Ishikawa (cell line): Measurements from ENCODE around the gene UNC80.

Experiments
- CEBPB ChIP-seq: IDR thresholded peaks from 2 replicates; pipeline ENCODE4 v1.6.1; 2012
- CREB1 ChIP-seq: IDR thresholded peaks from 2 replicates; pipeline ENCODE4 v1.6.1; 2012; ENCODE audit warnings: low read depth
- EGR1 ChIP-seq: IDR thresholded peaks from 2 replicates; pipeline ENCODE4 v1.6.1; 2012
- EP300 ChIP-seq: IDR thresholded peaks from 2 replicates; pipeline ENCODE4 v1.6.1; 2012; ENCODE audit warnings: borderline replicate concordance
- FOXM1 ChIP-seq: IDR thresholded peaks from 2 replicates; pipeline ENCODE4 v1.6.1; 2012; ENCODE audit warnings: low read depth, borderline replicate concordance
- MAX ChIP-seq: IDR thresholded peaks from 2 replicates; pipeline ENCODE4 v1.6.1; 2012
- NFIC ChIP-seq: IDR thresholded peaks from 2 replicates; pipeline ENCODE4 v1.6.1; 2012
- RAD21 ChIP-seq: IDR thresholded peaks from 2 replicates; pipeline ENCODE4 v1.6.1; 2012; ENCODE audit warnings: low read depth
- REST ChIP-seq: IDR thresholded peaks from 2 replicates; pipeline ENCODE4 v1.6.1; 2012; ENCODE audit warnings: low read depth, mild to moderate bottlenecking
- TAF1 ChIP-seq: IDR thresholded peaks from 2 replicates; pipeline ENCODE4 v1.6.1; 2012; ENCODE audit warnings: low read depth, mild to moderate bottlenecking
- TCF12 ChIP-seq: IDR thresholded peaks from 2 replicates; pipeline ENCODE4 v1.6.1; 2012; ENCODE audit warnings: low read depth
- TEAD4 ChIP-seq: IDR thresholded peaks from 2 replicates; pipeline ENCODE4 v1.6.1; 2012
- USF1 ChIP-seq: IDR thresholded peaks from 2 replicates; pipeline ENCODE4 v1.6.1; 2012
- YY1 ChIP-seq: IDR thresholded peaks from 2 replicates; pipeline ENCODE4 v1.6.1; 2012; ENCODE audit warnings: low read depth
- ZBTB7A ChIP-seq: IDR thresholded peaks from 2 replicates; pipeline ENCODE4 v1.6.1; 2012; ENCODE audit warnings: low read depth

The UNC80 gene

GRCh38 chr2:210028178-210028577 lies 256.5 kb downstream of the UNC80 start:
- no peak for TF ChIP-seq NFIC
- no peak for TF ChIP-seq YY1
- no peak for TF ChIP-seq EGR1
- no peak for TF ChIP-seq ZBTB7A
- TF ChIP-seq USF1, result no peak
- no peak for TF ChIP-seq MAX
- TF ChIP-seq EP300, result no peak
- TF ChIP-seq TAF1, result no peak
- TF ChIP-seq RAD21, result no peak

GRCh38 chr2:210034087-210034683 lies 262.6 kb downstream of the UNC80 start:
- TF ChIP-seq EGR1 (no peak), NFIC (no peak), CREB1 (no peak)

GRCh38 chr2:210035679-210036078 lies 264.0 kb downstream of the UNC80 start:
- TF ChIP-seq EGR1 (no peak), CREB1 (no peak), TCF12 (no peak), TEAD4 (no peak), TAF1 (no peak), CEBPB (no peak), NFIC (no peak), RAD21 (no peak), USF1 (no peak), EP300 (no peak), MAX (no peak), ZBTB7A (no peak), YY1 (no peak), REST (no peak), FOXM1 (no peak)

- TF ChIP-seq NFIC (no peak), TCF12 (no peak), CEBPB (no peak), TEAD4 (no peak), MAX (no peak), USF1 (no peak), CREB1 (no peak), TAF1 (no peak), YY1 (no peak), EGR1 (no peak), ZBTB7A (no peak)
Measured at GRCh38 chr2:210038078-210038477, 266.4 kb downstream of the UNC80 start.

GRCh38 chr2:210046851-210047500 lies 275.3 kb downstream of the UNC80 start:
- no peak for TF ChIP-seq FOXM1
- no peak for TF ChIP-seq ZBTB7A
- TF ChIP-seq TCF12, result no peak
- TF ChIP-seq TAF1, result no peak
- no peak for TF ChIP-seq CREB1
